ENCODE measurements around the gene POP7.

- TF ChIP-seq CTCF (IDR thresholded peaks at IDR 0.05) (no peak), REST (IDR thresholded peaks at IDR 0.05; ENCODE audit: insufficient read depth in 1 of 2, low read depth in 2 of 2, low read length in 1 of 2) (no peak), POLR2AphosphoS5 (IDR thresholded peaks at IDR 0.05; ENCODE audit: low read depth, low read length) (no peak), SIN3A (IDR thresholded peaks at IDR 0.05; ENCODE audit: borderline replicate concordance, insufficient read depth, low read depth, low read length) (no peak)
Observed at GRCh38 chr7:100687261-100687660, 18.7 kb upstream of the POP7 start.
